Measurements from ENCODE around the gene PSMD1.
"Not testable (repeated sequence)": the region's sequence is repeated elsewhere in the genome, so short reads cannot be mapped to it uniquely, and the experiment has no call there.

Gene PSMD1

GRCh38 chr2:231188506-231189170 is 132.0 kb downstream of the PSMD1 start:
- DNase-seq = no peak

- no peak for DNase-seq
Measured at GRCh38 chr2:231189171-231189530, 132.5 kb downstream of the PSMD1 start.

GRCh38 chr2:231189571-231190495 is 133.2 kb downstream of the PSMD1 start:
- no peak for DNase-seq

- DNase-seq = no peak
Measured at GRCh38 chr2:231190531-231191197, 134.0 kb downstream of the PSMD1 start.

- DNase-seq = peak; percentile 83
Measured at GRCh38 chr2:231191896-231192872, 135.5 kb downstream of the PSMD1 start.

GRCh38 chr2:231193216-231193615 is 136.5 kb downstream of the PSMD1 start:
- no peak for DNase-seq

GRCh38 chr2:231196592-231196991 is 139.9 kb downstream of the PSMD1 start:
- no peak for DNase-seq

- not testable (repeated sequence) for DNase-seq
Measured at GRCh38 chr2:231197196-231197595, 140.5 kb downstream of the PSMD1 start.

- no peak for DNase-seq
Measured at GRCh38 chr2:231197706-231198290, 141.1 kb downstream of the PSMD1 start.

- DNase-seq = peak; percentile 71
Measured at GRCh38 chr2:231198291-231199173, 141.9 kb downstream of the PSMD1 start, which contains the start of gene ARMC9. TSS of gene ARMC9 (plus strand) at chr2:231198631. CDS start at chr2:231206239, 7,608 bp downstream.

- DNase-seq = peak; percentile 57
Measured at GRCh38 chr2:231199219-231199618, 142.6 kb downstream of the PSMD1 start.

GRCh38 chr2:231200805-231201474 is 144.3 kb downstream of the PSMD1 start:
- peak; percentile 89 for DNase-seq

GRCh38 chr2:231201475-231201814 is 144.8 kb downstream of the PSMD1 start:
- peak; percentile 44 for DNase-seq

- no peak for DNase-seq
Measured at GRCh38 chr2:231203087-231203486, 146.4 kb downstream of the PSMD1 start.

- no peak for DNase-seq
Measured at GRCh38 chr2:231204146-231204545, 147.5 kb downstream of the PSMD1 start.

GRCh38 chr2:231204581-231204980 is 147.9 kb downstream of the PSMD1 start:
- DNase-seq = no peak

- no peak for DNase-seq
Measured at GRCh38 chr2:231207734-231208133, 151.1 kb downstream of the PSMD1 start.

GRCh38 chr2:231210782-231211181 is 154.1 kb downstream of the PSMD1 start:
- DNase-seq = no peak

- DNase-seq = no peak
Measured at GRCh38 chr2:231211486-231211885, 154.8 kb downstream of the PSMD1 start.

- DNase-seq = no peak
Measured at GRCh38 chr2:231212329-231212845, 155.7 kb downstream of the PSMD1 start.
